Effector memory CD8-positive, alpha-beta T cell (primary cell): ENCODE data around the gene DOHH.
A peak's percentile ranks its signal among the peaks of the same experiment; 100 is the strongest.
"Not testable (repeated sequence)": the region's sequence is repeated elsewhere in the genome, so short reads cannot be mapped to it uniquely, and the experiment has no call there.

Experiments used
- ATAC-seq: fragments of 150-1000 bp; cut with Tn5 transposase; replicated peaks from 2 replicates; pipeline ENCODE4 v1.10.0; 2021; ENCODE audit warnings: mild to moderate bottlenecking, moderate library complexity
- DNase-seq, 3 experiments: peaks; one replicate each; pipeline ENCODE4 v3.0.0; 2021
- H3K27ac Mint-ChIP-seq, 2 donors: one replicate each; pipeline ENCODE4 v1.8.0; 2022; ENCODE audit warnings: mild to moderate bottlenecking in 2 of 2, mixed read lengths in 2 of 2, moderate library complexity in 2 of 2
- H3K27me3 Mint-ChIP-seq, 2 donors: one replicate each; pipeline ENCODE4 v1.8.0; 2022; ENCODE audit warnings: mixed read lengths in 2 of 2
- H3K36me3 Mint-ChIP-seq: one replicate; pipeline ENCODE4 v1.8.0; 2022; ENCODE audit warnings: mild to moderate bottlenecking, moderate library complexity, mixed read lengths; ENCODE audit not compliant: insufficient read depth
- H3K4me1 Mint-ChIP-seq, 2 donors: one replicate each; pipeline ENCODE4 v1.8.0; 2022; ENCODE audit warnings: low read depth in 2 of 2, mixed read lengths in 2 of 2
- H3K4me3 Mint-ChIP-seq, 2 donors: one replicate each; pipeline ENCODE4 v1.8.0; 2022; ENCODE audit warnings: mild to moderate bottlenecking in 2 of 2, mixed read lengths in 2 of 2, moderate library complexity in 2 of 2
- H3K9me3 Mint-ChIP-seq, 2 donors: one replicate each; pipeline ENCODE4 v1.8.0; 2022; ENCODE audit warnings: mixed read lengths in 2 of 2

The DOHH gene

DNA sequence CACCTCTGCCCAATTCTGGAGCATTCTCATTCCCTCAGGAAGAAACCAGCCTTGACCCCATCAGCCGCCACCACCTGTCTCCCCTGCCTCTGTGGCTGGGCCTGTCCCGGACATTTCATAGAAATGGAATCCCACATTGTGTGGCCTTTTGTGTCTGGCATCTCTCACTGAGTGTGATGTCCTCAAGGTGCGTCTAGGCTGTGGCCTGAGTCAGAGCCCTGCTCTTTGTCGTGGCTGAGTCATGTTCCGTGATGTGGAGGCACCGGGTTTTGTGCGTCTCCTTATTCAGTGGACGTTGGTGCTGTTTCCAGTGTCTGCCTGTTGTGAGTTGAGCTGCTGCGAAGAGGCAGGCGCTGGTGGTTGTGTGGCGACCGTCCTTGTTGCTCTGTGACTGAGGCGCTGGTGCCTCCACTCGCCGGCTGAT, 9.1 kb upstream of the DOHH start:
- H3K36me3 Mint-ChIP-seq: peaks cover 49% of the 10 kb centered on the region
- peak overlapping the region; percentile 59 to 62 for H3K4me3 Mint-ChIP-seq
- DNase-seq (no peak), ATAC-seq (no peak)
- no peaks in the 10 kb centered on the region for H3K9me3 Mint-ChIP-seq
- peak overlapping the region; percentile 35 to 56 for H3K27ac Mint-ChIP-seq
- H3K27me3 Mint-ChIP-seq: no peaks in the 10 kb centered on the region
- H3K4me1 Mint-ChIP-seq: peaks cover 58 to 61% of the 10 kb centered on the region in 2 donors

- peaks cover 45% of the 10 kb centered on the region for H3K36me3 Mint-ChIP-seq
- peak overlapping the region; percentile 35 to 56 for H3K27ac Mint-ChIP-seq
- no peaks in the 10 kb centered on the region for H3K9me3 Mint-ChIP-seq
- no peak for DNase-seq
- H3K27me3 Mint-ChIP-seq: no peaks in the 10 kb centered on the region
- H3K4me3 Mint-ChIP-seq: peak overlapping the region; percentile 94 to 95
- ATAC-seq: no peak
- H3K4me1 Mint-ChIP-seq: peaks cover 55% of the 10 kb centered on the region in 2 donors
These were observed 8.5 kb upstream of the DOHH start for GRCh38 chr19:3508771-3509535.

DNA sequence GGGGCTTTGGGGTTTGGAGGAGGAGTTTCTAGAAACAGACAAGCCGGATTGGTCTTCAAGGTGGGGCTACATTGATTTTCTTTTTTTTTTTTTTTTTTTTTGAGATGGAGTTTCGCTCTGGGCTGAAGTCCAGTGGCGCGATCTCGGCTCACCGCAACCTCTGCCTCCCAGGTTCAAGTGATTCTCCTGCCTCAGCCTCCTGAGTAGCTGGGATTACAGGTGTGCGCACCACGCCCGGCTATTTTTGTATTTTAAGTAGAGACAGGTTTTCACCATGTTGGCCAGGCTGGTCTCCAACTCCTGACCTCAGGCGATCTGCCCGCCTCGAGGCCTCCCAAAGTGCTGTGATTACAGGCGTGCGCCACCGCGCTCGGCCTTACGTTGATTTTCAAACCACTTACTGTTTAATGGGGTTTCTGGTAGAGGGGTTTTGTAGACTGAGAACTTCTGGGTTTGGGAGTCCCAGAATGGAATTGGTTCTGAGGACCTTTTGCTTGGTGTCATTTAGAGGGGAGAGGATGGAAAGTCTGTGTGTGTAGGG, 7.7 kb upstream of the DOHH start:
- Mint-ChIP-seq H3K36me3 (peaks cover 48% of the 10 kb centered on the region), H3K27ac (peak overlapping the region; percentile 35 to 99), H3K4me3 (peak overlapping the region; percentile 94 to 95), H3K4me1 (peaks cover 50 to 52% of the 10 kb centered on the region in 2 donors)
- not testable (repeated sequence) for DNase-seq, H3K27me3 Mint-ChIP-seq, H3K9me3 Mint-ChIP-seq, ATAC-seq

GRCh38 chr19:3507371-3508120, 7.1 kb upstream of the DOHH start:
- peak overlapping the region; percentile 99 for H3K27ac Mint-ChIP-seq
- peak overlapping the region; percentile 94 to 95 for H3K4me3 Mint-ChIP-seq
- H3K4me1 Mint-ChIP-seq: peaks cover 50% of the 10 kb centered on the region in 2 donors
- DNase-seq (no peak), ATAC-seq (no peak)
- H3K36me3 Mint-ChIP-seq: peaks cover 48% of the 10 kb centered on the region
- H3K9me3 Mint-ChIP-seq: no peaks in the 10 kb centered on the region
- H3K27me3 Mint-ChIP-seq: no peaks in the 10 kb centered on the region

DNA sequence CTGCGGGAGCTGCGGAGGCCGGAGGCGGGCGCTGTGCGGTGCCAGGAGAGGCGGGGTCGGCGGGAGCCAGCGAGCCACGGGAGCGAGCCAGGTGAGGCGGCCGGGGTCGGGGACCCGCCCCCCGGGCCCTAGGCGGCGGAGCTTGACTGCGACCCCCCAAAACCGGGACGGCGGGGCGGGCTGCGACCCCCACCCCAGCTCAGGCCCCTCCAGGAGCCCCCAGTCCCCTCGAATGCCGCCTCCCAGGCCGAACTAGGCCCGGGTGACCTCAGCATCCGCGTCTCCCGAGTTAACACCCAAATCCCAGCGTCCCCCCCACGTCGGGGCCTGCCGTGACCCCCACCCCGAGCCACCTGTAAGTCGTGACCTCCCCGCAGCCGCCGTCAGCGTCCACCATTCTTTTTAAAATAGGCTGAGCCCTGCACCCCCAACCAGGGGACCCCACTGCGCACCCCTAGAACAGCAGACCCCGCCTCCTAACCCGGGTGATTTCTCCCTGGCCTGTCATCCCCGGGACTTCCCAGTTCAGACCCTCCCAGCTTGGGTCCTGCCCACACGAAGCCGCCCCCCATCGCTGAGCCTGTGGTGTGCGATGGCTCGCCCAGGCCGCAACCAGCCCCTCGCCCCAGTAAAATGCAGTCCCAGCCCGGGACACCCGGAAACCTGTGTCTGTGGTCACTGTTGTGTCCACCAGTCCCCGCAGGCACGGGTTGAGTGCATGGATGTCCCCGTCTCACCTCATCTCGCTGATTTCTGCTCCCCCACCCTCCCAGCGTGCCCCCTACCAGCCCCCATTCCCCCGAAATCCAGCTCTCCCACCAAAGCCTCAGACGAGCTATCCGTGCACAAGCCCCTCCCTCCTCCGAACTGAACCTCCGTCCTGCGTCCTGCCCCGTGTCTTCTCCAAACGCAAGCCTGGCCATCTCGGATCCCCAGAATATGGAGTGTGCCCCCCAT, 6.2 kb upstream of the DOHH start:
- peak overlapping the region; percentile 99 for H3K27ac Mint-ChIP-seq
- no peaks in the 10 kb centered on the region for H3K27me3 Mint-ChIP-seq
- no peaks in the 10 kb centered on the region for H3K9me3 Mint-ChIP-seq
- H3K36me3 Mint-ChIP-seq: peaks cover 45% of the 10 kb centered on the region
- peaks cover 43 to 46% of the 10 kb centered on the region in 2 donors for H3K4me1 Mint-ChIP-seq
- peak; percentile 25 to 42 (median 39) for DNase-seq
- ATAC-seq: peak; percentile 17
- peak overlapping the region; percentile 94 to 95 for H3K4me3 Mint-ChIP-seq

DNA sequence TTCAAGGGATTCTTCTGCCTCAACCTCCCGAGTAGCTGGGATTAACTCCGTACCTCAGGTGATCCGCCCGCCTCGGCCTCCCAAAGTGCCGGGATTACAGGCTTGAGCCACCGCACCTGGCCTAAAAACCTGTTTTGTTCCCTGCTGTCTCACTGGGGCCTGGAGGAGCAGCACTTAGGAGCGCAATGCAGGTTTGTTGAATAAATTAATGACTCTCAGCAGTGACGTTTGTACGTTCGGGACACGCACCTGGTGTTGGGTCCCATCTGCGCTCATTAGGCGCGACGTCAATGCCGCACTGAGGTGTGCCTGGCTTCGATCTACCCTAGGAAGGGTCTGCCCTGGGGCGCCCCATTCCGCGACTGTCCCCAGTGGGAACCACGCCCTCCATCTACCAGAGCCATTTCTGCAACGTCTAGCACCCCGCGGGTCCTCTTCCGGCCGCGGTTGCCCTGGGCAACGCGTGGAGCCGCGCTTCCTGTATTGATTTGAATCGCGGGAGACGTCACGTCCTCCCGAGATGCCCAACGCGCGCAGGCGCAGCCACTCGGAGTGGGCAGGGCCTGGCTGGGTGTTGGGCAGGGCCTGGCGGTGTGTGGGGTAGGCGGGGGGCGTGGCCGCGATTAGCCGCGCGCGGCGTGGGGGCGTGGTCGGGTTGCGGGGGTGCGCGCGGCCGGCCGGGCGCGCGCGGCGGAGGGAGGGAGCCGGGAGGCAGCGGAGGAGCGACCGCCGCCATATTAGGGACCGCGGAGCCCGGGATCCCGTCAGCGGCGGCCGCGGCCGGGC, 5.3 kb upstream of the DOHH start, which contains the start of gene FZR1:
Gene FZR1 (plus strand): TSS at position 714 of the 786 bp plus-strand sequence. CDS start 16,679 bp downstream, outside the sequence.
- Mint-ChIP-seq H3K27me3 (no peaks in the 10 kb centered on the region), H3K4me1 (peaks cover 41 to 47% of the 10 kb centered on the region in 2 donors), H3K9me3 (no peaks in the 10 kb centered on the region), H3K27ac (peak within 1 kb of the TSS; percentile 99), H3K36me3 (peaks cover 43% of the 10 kb centered on the region), H3K4me3 (peak within 1 kb of the TSS; percentile 94 to 95)
- ATAC-seq (peak; percentile 84), DNase-seq (peak; percentile 98 to 100 (median 99))

DNA sequence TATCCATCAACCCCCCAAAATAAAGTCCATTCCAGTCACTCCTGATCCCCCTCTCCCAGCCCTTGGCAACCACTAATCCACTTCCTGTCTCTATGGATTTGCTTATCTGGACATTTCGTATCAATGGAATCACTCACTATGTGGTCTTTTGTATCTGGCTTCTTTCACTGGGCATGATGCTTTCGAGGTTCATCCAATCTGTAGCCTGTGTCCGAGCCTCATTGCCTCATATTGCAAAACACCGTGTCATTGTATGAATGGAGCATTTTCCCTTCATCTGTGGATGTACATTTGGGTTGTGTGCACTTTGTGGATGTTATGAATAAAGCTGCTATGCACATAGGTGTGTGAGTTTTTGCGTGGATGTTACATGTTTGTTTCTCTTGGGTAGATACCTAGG, 4.3 kb upstream of the DOHH start:
- Mint-ChIP-seq H3K4me1 (peaks cover 44 to 45% of the 10 kb centered on the region in 2 donors), H3K4me3 (peak overlapping the region; percentile 94 to 95), H3K36me3 (peaks cover 45% of the 10 kb centered on the region), H3K27me3 (no peaks in the 10 kb centered on the region), H3K27ac (peak overlapping the region; percentile 99), H3K9me3 (no peaks in the 10 kb centered on the region)
- no peak for ATAC-seq
- DNase-seq: no peak

GRCh38 chr19:3503036-3503572, 2.6 kb upstream of the DOHH start:
- Mint-ChIP-seq H3K27ac (no peak overlapping the region), H3K4me1 (peaks cover 34% of the 10 kb centered on the region in 2 donors), H3K4me3 (no peak overlapping the region), H3K27me3 (no peaks in the 10 kb centered on the region), H3K9me3 (no peaks in the 10 kb centered on the region), H3K36me3 (peaks cover 44% of the 10 kb centered on the region)
- ATAC-seq: no peak
- DNase-seq: no peak

- peaks cover 26 to 29% of the 10 kb centered on the region in 2 donors for H3K4me1 Mint-ChIP-seq
- no peak overlapping the region for H3K4me3 Mint-ChIP-seq
- DNase-seq (no peak), ATAC-seq (no peak)
- H3K36me3 Mint-ChIP-seq: peaks cover 42% of the 10 kb centered on the region
- no peak overlapping the region for H3K27ac Mint-ChIP-seq
- no peaks in the 10 kb centered on the region for H3K9me3 Mint-ChIP-seq
- H3K27me3 Mint-ChIP-seq: no peaks in the 10 kb centered on the region
These were observed 1.3 kb upstream of the DOHH start for GRCh38 chr19:3501780-3502179.

- Mint-ChIP-seq H3K27ac (peak overlapping the region; percentile 99 to 100), H3K36me3 (peaks cover 35% of the 10 kb centered on the region), H3K9me3 (no peaks in the 10 kb centered on the region)
These were observed 591 bp downstream of the DOHH start for GRCh38 chr19:3499738-3500428.

DNA sequence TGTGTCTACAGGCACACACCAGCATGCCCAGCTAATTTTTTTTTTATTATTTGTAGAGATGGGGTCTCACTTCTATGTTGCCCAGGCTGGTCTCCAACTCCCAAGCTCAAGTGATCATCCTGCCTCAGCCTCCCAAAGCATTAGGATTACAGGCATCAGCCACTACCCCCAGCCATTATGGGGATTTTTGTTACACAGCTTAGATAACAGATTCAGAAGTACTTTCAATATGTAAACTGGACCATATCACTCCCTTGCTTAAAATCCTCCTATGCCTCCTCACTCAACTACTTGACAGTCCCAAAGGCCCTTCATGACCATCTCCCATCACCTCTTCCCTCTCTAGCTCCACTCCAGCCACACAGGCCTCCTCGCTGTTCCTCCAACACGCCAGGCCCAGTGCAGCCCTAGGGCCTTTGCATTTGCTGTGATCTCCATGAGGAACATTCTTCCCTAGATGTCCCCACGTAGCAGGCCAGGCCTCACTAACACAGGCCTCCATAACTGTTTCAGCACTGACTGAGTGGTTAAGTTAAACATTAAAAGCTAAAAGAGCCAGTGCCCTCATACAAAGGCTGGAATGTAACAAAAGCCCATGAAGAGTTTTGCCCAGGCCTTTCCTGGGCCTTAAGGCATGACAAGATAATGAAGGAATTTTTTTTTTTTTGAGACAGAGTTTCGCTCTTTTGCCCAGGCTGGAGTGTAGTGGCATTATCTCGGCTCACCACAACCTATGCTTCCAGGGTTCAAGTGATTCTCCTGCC, 2.5 kb downstream of the DOHH start:
- no peak for DNase-seq
- no peak for ATAC-seq
- no peaks in the 10 kb centered on the region for H3K27me3 Mint-ChIP-seq
- H3K4me3 Mint-ChIP-seq: no peak overlapping the region
- H3K9me3 Mint-ChIP-seq: no peaks in the 10 kb centered on the region
- peaks cover 45% of the 10 kb centered on the region for H3K36me3 Mint-ChIP-seq
- peaks cover 15 to 19% of the 10 kb centered on the region in 2 donors for H3K4me1 Mint-ChIP-seq
- H3K27ac Mint-ChIP-seq: no peak overlapping the region

More at GRCh38 chr19:3499738-3500428, 591 bp downstream of the DOHH start:
- peak overlapping the region; percentile 92 to 96 for H3K4me3 Mint-ChIP-seq
- ATAC-seq (no peak), DNase-seq (no peak)
- H3K27me3 Mint-ChIP-seq: no peaks in the 10 kb centered on the region
- peaks cover 15 to 21% of the 10 kb centered on the region in 2 donors for H3K4me1 Mint-ChIP-seq
